NOMO-1 (cell line): ENCODE data around the gene DUSP22.
A peak's percentile ranks its signal among the peaks of the same experiment; 100 is the strongest.

ENCODE experiments used
- DNase-seq, 2 experiments: peaks; one replicate each; lab custom pipeline; 2025; ENCODE audit not compliant: unreplicated experiment in 2 of 2; lab: John Stamatoyannopoulos, UW

The DUSP22 gene

GRCh38 chr6:390914-391558, 98.7 kb downstream of the DUSP22 start:
- DNase-seq, result peak in 1 of 2 experiments; percentile 5

GRCh38 chr6:391559-392440, 99.5 kb downstream of the DUSP22 start, which contains the start of gene IRF4:
TSS of gene IRF4 (plus strand) at chr6:391752. CDS start at chr6:393153, 1,401 bp downstream.
- DNase-seq, result peak; percentile 21 to 52

DNA sequence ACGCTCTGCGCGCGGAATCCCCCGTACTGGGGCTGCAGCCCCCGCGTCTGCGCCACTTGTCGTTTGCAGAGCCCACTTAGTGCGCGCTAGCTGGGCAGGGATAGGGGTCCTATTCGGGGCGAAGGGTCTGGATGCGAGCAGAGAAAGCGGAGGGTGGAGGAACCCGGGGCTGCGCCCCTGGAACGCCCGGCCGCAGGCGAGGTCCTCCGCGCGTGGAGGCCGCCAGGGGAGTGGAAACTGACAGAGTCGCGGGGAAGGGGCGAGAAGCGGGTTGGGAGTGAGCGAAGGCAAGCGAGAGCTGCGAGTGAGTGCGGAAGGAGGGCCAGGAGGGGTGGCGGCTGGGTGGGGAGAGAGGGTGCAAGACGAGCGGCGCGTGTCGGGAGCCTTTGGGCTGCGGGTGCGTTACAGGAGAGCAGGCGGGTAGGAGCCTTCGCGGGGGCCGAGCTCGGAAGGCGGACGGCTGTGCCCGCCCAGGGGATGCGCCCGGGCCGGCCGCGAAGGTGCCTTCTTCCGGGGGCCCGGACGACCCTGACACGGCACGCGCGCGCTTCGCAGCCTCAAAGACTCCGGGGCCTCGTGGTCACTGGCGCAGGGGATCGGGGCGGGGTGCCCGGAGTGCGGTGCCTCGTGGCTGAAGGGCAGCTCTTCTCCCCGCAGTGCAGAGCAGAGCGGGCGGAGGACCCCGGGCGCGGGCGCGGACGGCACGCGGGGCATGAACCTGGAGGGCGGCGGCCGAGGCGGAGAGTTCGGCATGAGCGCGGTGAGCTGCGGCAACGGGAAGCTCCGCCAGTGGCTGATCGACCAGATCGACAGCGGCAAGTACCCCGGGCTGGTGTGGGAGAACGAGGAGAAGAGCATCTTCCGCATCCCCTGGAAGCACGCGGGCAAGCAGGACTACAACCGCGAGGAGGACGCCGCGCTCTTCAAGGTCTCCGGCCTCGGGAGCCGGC, 100.4 kb downstream of the DUSP22 start:
- peak in 1 of 2 experiments; percentile 10 for DNase-seq

DNA sequence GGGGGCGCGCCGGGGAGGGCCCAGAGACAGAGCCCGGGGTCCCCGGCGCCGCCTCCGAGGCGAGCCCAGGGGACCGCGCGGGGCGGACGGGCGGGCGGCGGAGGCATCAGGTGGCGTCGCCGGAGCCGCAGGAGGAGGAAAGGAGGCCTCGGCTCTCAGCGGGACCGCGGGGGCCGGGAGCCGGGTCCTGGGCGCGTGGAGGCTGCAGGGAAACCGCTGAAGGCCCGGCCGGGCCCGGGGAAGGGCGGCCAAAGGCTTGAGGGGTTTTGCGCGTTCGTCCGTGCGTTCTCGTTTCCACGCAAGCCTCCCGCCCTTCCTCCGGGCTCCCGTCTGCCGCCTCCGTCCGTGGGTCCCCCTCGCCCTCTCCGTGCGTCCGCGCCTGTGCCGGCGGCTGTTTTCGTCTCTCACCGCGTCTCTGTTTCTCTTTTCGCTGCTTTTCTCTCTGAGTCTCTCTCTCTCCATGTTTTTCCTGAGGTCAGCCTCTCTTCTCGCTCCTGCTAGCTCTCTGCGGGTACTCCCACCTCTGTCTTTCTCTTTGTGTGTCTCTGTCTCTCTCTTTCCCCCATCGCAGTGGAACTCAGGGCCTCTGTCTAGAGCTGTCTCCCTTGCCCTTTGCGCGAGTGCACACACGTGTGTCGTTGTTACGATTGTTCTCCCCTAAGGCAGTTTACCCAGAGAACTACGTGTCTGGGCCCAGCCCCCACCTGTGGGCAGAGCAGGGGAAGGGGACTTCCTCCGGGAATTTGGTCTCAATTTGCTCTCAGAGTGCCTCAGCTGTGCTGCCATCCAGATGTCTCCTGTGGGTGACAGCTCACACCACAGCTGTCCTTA, 101.3 kb downstream of the DUSP22 start:
- no peak for DNase-seq

DNA sequence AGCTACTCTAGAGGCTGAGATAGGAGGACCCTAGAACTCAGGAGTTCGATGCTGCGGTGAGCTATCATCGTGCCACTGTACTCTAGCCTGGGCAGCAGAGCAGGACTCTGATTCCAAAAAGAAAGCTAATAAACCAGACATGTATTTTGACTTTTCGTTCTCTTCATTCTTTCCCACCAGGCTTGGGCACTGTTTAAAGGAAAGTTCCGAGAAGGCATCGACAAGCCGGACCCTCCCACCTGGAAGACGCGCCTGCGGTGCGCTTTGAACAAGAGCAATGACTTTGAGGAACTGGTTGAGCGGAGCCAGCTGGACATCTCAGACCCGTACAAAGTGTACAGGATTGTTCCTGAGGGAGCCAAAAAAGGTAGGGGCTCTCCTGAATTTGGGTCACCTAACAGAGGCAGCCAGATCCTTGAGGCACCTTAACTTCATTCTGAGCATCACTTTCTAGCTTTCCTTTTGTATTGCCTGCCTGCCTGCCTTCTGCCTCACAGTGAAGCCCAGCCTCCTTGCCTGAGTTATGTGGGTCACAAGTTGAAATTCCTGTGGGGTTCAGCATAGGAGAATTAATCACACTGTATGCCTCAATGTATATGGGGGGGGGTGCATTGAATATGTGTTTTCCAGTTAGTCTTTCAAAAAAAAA, 102.5 kb downstream of the DUSP22 start:
- DNase-seq, result no peak

- DNase-seq, result peak in 1 of 2 experiments; percentile 13
Observed at GRCh38 chr6:395432-396125, 103.3 kb downstream of the DUSP22 start.

GRCh38 chr6:396126-396520, 103.8 kb downstream of the DUSP22 start:
- DNase-seq, result no peak

- DNase-seq, result no peak
Observed at GRCh38 chr6:397056-397455, 104.8 kb downstream of the DUSP22 start.

DNA sequence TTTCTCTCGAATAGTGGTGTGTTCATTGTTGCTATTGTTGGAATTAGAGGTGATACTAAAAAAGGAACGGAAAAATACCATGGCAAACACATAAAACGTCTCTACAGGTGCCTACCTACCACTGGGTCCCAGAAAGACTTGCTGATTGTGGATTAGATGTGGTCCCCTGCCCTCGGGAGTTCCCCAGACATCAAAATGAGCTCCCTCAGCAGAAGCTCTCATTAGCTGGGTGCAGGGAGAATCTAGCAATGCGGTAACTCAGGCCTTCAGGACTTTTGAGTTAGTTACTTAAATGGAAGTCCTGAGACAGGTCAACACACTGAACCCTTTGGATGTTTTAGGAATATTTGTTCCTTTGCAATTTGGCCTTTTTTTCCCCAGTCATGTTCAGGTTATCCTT, 105.3 kb downstream of the DUSP22 start:
- DNase-seq, result no peak

- DNase-seq, result no peak
Observed at GRCh38 chr6:398065-398464, 105.8 kb downstream of the DUSP22 start.

DNA sequence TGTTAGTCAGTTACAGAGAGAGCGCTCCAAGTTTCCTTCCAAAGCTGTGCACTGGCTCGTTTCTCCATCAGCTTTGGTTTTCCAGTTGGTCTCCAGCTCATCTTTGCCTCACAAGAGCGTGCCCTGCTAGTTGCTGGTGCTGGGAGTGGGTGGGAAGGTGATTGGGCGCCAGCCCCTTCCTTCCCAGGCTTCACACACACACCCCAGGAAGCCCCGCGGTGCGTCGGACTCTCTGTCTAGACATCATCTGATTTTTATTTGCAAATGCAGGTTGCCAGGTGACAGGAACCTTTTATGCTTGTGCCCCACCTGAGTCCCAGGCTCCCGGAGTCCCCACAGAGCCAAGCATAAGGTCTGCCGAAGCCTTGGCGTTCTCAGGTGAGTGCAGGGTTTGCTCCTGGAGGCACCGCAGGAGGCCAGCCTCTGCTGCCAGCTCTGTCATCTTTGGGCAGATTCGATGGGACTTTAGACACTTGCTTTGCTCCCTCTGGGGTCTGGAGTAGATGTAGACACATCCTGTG, 106.3 kb downstream of the DUSP22 start:
- DNase-seq, result no peak

GRCh38 chr6:399785-400534, 107.7 kb downstream of the DUSP22 start:
- DNase-seq, result no peak

DNA sequence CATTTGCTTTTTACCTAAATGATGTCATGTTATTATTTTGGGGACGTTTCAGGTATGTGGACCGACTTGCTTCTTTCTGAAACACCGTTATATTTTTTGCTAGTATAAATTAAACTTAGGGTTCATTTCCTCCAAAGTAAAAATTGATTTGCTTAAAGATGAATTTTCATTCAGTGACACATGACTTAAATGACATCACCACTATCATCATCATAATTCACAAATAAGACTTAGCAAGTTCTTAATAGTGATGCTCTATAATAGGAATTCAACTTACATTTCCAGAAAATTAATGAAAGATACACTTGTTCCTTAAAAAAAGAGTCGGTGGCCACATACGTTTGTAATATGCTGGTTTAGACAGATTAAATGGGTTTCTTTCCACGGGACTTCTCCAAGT, 108.5 kb downstream of the DUSP22 start:
- no peak for DNase-seq
